Inferior parietal cortex (tissue), 1 donor: ENCODE results near the gene HSF4.

Experiments used
- DNase-seq: peaks from one replicate; pipeline ENCODE4 v3.0.0-alpha.2; 2016; ENCODE audit errors: extremely low spot score

Gene HSF4

GRCh38 chr16:67150047-67150832 lies 14.3 kb upstream of the HSF4 start:
- no peak for DNase-seq

- DNase-seq: peak; percentile 66
These were observed 13.6 kb upstream of the HSF4 start, which contains the start of gene B3GNT9 for GRCh38 chr16:67150833-67151396. B3GNT9 (minus strand) TSS chr16:67150998; CDS start chr16:67150485, 513 bp downstream.

GRCh38 chr16:67151431-67152097 lies 13.0 kb upstream of the HSF4 start:
- DNase-seq: no peak

- DNase-seq: no peak
These were observed 9.8 kb upstream of the HSF4 start for GRCh38 chr16:67154578-67155294.

- DNase-seq: peak; percentile 79
These were observed 9.0 kb upstream of the HSF4 start for GRCh38 chr16:67155295-67156142.

- DNase-seq: no peak
These were observed 8.3 kb upstream of the HSF4 start for GRCh38 chr16:67156143-67156844.

GRCh38 chr16:67157106-67157748 lies 7.3 kb upstream of the HSF4 start:
- DNase-seq: no peak

- DNase-seq: no peak
These were observed 6.5 kb upstream of the HSF4 start for GRCh38 chr16:67157892-67158635.

- DNase-seq: no peak
These were observed 5.6 kb upstream of the HSF4 start for GRCh38 chr16:67158637-67159600.

- DNase-seq: no peak
These were observed 2.9 kb upstream of the HSF4 start for GRCh38 chr16:67161595-67162058.

GRCh38 chr16:67162506-67163163 lies 1.9 kb upstream of the HSF4 start:
- no peak for DNase-seq

GRCh38 chr16:67163164-67163998 lies 1.2 kb upstream of the HSF4 start:
- DNase-seq: peak; percentile 81

GRCh38 chr16:67163999-67164558 lies 466 bp upstream of the HSF4 start:
- no peak for DNase-seq

- DNase-seq: no peak
These were observed 855 bp downstream of the HSF4 start for GRCh38 chr16:67165121-67166078.

- DNase-seq: no peak
These were observed 1.6 kb downstream of the HSF4 start for GRCh38 chr16:67166110-67166547.
